ENCODE results near the gene CDIP1.
"Not testable (repeated sequence)": the region's sequence is repeated elsewhere in the genome, so short reads cannot be mapped to it uniquely, and the experiment has no call there.

Gene CDIP1

GRCh38 chr16:4538350-4539235 lies at the start of gene CDIP1:
TSS of gene CDIP1 (minus strand) at chr16:4538773. CDS start at chr16:4514130, 24,643 bp downstream.
- peak; percentile 95 to 96 for DNase-seq

- DNase-seq, result no peak
Observed at GRCh38 chr16:4586291-4586690, 47.7 kb upstream of the CDIP1 start.

- no peak for DNase-seq
Observed at GRCh38 chr16:4583906-4584305, 45.3 kb upstream of the CDIP1 start.

- no peak for DNase-seq
Observed at GRCh38 chr16:4580250-4580649, 41.7 kb upstream of the CDIP1 start.

GRCh38 chr16:4578961-4579530 lies 40.5 kb upstream of the CDIP1 start:
- no peak for DNase-seq

- no peak for DNase-seq
Observed at GRCh38 chr16:4576008-4576407, 37.4 kb upstream of the CDIP1 start.

- DNase-seq, result no peak
Observed at GRCh38 chr16:4574919-4575705, 36.5 kb upstream of the CDIP1 start.

- not testable (repeated sequence) for DNase-seq
Observed at GRCh38 chr16:4573926-4574325, 35.4 kb upstream of the CDIP1 start.

GRCh38 chr16:4572715-4573114 lies 34.1 kb upstream of the CDIP1 start:
- no peak for DNase-seq

GRCh38 chr16:4570688-4571321 lies 32.2 kb upstream of the CDIP1 start:
- no peak for DNase-seq

GRCh38 chr16:4570086-4570485 lies 31.5 kb upstream of the CDIP1 start:
- no peak for DNase-seq

GRCh38 chr16:4566144-4566543 lies 27.6 kb upstream of the CDIP1 start:
- DNase-seq, result no peak

- no peak for DNase-seq
Observed at GRCh38 chr16:4564661-4565267, 26.2 kb upstream of the CDIP1 start.

- DNase-seq, result no peak
Observed at GRCh38 chr16:4561596-4561995, 23.0 kb upstream of the CDIP1 start.

GRCh38 chr16:4557973-4558372 lies 19.4 kb upstream of the CDIP1 start:
- DNase-seq, result no peak

GRCh38 chr16:4556580-4556979 lies 18.0 kb upstream of the CDIP1 start:
- no peak for DNase-seq

GRCh38 chr16:4556112-4556511 lies 17.5 kb upstream of the CDIP1 start, which contains the start of gene C16orf96:
TSS of gene C16orf96 (plus strand) at chr16:4556340. CDS start at chr16:4556490, 150 bp downstream.
- no peak for DNase-seq

GRCh38 chr16:4552541-4552940 lies 14.0 kb upstream of the CDIP1 start:
- no peak for DNase-seq

- no peak for DNase-seq
Observed at GRCh38 chr16:4550591-4550990, 12.0 kb upstream of the CDIP1 start.

- DNase-seq, result no peak
Observed at GRCh38 chr16:4548124-4548523, 9.6 kb upstream of the CDIP1 start.

- DNase-seq, result no peak
Observed at GRCh38 chr16:4544473-4544872, 5.9 kb upstream of the CDIP1 start.

GRCh38 chr16:4539716-4540284 lies 1.2 kb upstream of the CDIP1 start:
- no peak for DNase-seq
